ENCODE results near the gene UBE2I. TPM values are rescaled to one million over a fixed set of nuclear protein-coding genes. Genes with fewer than 3 reads are reported as not detected.
A peak's percentile ranks its signal among the peaks of the same experiment; 100 is the strongest.

UBE2I gene
- total RNA-seq, 4 donors from 2014 or later, result 72.0 to 165 (median 107) TPM

GRCh38 chr16:1330260-1330914 lies 21.0 kb downstream of the UBE2I start:
- 100% methylated on average over 1 of the region's 17 CpGs for WGBS
- Histone ChIP-seq H3K27ac (no peak overlapping the region), H3K4me1 (peaks cover 35% of the 10 kb centered on the region), H3K9me3 (no peaks in the 10 kb centered on the region), H3K36me3 (peaks cover 10% of the 10 kb centered on the region), H3K27me3 (peaks cover 51% of the 10 kb centered on the region), H3K4me3 (no peak overlapping the region)
- TF ChIP-seq, protein P1, sequence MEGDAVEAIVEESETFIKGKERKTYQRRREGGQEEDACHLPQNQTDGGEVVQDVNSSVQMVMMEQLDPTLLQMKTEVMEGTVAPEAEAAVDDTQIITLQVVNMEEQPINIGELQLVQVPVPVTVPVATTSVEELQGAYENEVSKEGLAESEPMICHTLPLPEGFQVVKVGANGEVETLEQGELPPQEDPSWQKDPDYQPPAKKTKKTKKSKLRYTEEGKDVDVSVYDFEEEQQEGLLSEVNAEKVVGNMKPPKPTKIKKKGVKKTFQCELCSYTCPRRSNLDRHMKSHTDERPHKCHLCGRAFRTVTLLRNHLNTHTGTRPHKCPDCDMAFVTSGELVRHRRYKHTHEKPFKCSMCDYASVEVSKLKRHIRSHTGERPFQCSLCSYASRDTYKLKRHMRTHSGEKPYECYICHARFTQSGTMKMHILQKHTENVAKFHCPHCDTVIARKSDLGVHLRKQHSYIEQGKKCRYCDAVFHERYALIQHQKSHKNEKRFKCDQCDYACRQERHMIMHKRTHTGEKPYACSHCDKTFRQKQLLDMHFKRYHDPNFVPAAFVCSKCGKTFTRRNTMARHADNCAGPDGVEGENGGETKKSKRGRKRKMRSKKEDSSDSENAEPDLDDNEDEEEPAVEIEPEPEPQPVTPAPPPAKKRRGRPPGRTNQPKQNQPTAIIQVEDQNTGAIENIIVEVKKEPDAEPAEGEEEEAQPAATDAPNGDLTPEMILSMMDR (IDR thresholded peaks at IDR 0.05), result peak in 1 of 2 donors; percentile 36
- TF ChIP-seq POLR2A (IDR thresholded peaks at IDR 0.05), result no peak
- no peak for TF ChIP-seq EP300 (IDR thresholded peaks at IDR 0.05)
- no peak for TF ChIP-seq POLR2AphosphoS5 (IDR thresholded peaks at IDR 0.05)
- DNase-seq (ENCODE audit: low spot score in 2 of 2), result no peak

GRCh38 chr16:1330931-1331711 lies 21.7 kb downstream of the UBE2I start:
- Histone ChIP-seq H3K36me3 (peaks cover 2% of the 10 kb centered on the region), H3K4me1 (peaks cover 35% of the 10 kb centered on the region), H3K27me3 (peaks cover 58% of the 10 kb centered on the region), H3K9me3 (no peaks in the 10 kb centered on the region), H3K4me3 (peak overlapping the region; percentile 47), H3K27ac (no peak overlapping the region)
- 47% methylated on average over 6 of the region's 22 CpGs for WGBS
- TF ChIP-seq POLR2A (IDR thresholded peaks at IDR 0.05) (no peak), EP300 (IDR thresholded peaks at IDR 0.05) (no peak), POLR2AphosphoS5 (IDR thresholded peaks at IDR 0.05) (no peak)
- TF ChIP-seq, protein P1 (IDR thresholded peaks at IDR 0.05), result no peak
- DNase-seq (ENCODE audit: low spot score in 2 of 2), result no peak

DNA sequence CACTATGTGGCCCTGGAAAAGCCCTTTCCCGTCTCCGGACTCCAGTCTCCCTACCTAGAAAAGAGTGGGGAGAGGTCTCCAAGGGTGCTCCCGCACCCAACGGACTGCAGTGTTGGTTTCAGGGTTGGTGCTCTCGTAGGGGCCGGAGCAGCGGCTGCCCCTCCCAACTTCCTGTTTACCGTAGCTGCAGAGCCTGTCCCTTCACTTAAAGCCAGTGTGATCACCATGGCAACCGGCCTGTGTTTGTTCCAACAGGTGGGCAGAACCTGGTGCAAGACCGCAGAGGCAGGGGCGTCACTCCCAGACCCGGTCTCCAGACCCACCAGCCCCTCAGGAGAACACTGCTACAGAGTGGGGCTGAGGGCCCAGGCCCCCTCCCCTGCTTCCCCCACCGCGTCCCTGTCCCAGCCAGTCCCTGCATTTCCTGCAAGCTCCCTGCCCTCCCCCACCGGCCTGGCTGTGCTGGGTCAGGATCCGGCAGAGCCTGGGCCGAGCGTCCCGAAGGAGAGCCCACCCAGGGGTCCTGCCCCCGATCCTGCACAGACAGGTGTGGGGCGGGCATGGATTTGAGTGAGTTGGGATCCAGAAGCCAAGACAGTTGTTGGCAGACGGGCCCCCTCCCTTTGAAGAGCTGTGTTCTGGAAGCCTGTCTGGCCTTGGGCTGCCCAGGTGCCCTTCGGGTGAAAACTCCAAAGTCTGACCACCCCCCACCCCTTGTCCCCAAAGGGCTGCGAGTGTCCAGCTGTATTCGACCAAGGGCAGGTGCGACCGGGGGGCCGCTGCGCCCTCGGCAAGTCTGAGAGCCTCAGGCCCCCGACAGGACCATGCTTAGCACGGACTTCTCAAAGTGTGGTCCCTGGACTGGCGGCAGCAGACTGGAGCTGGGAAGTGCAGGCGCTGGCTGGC lies 22.5 kb downstream of the UBE2I start:
- Histone ChIP-seq H3K4me3 (peak overlapping the region; percentile 47), H3K27ac (peak overlapping the region; percentile 19), H3K9me3 (no peaks in the 10 kb centered on the region), H3K36me3 (no peaks in the 10 kb centered on the region), H3K4me1 (peaks cover 35% of the 10 kb centered on the region), H3K27me3 (peaks cover 66% of the 10 kb centered on the region)
- peak; percentile 92 for DNase-seq (ENCODE audit: low spot score in 2 of 2)
- 5% methylated on average over 22 of the region's 34 CpGs for WGBS
- TF ChIP-seq POLR2A (IDR thresholded peaks at IDR 0.05) (no peak), EP300 (IDR thresholded peaks at IDR 0.05) (no peak), POLR2AphosphoS5 (IDR thresholded peaks at IDR 0.05) (no peak)
- TF ChIP-seq, protein P1 (IDR thresholded peaks at IDR 0.05), result no peak

GRCh38 chr16:1332618-1333148 lies 23.2 kb downstream of the UBE2I start:
- Histone ChIP-seq H3K4me1 (peaks cover 35% of the 10 kb centered on the region), H3K27ac (no peak overlapping the region), H3K9me3 (no peaks in the 10 kb centered on the region), H3K36me3 (no peaks in the 10 kb centered on the region), H3K27me3 (peaks cover 74% of the 10 kb centered on the region), H3K4me3 (peak overlapping the region; percentile 47)
- WGBS, result 10% methylated on average over 22 of the region's 26 CpGs
- TF ChIP-seq POLR2A (IDR thresholded peaks at IDR 0.05) (no peak), EP300 (IDR thresholded peaks at IDR 0.05) (no peak), POLR2AphosphoS5 (IDR thresholded peaks at IDR 0.05) (no peak)
- TF ChIP-seq, protein P1 (IDR thresholded peaks at IDR 0.05), result no peak
- DNase-seq (ENCODE audit: low spot score in 2 of 2), result no peak
